Measurements from ENCODE around the gene TLE1. TPM values are rescaled to one million over a fixed set of nuclear protein-coding genes. Genes with fewer than 3 reads are reported as not detected.
"Not testable (repeated sequence)": the region's sequence is repeated elsewhere in the genome, so short reads cannot be mapped to it uniquely, and the experiment has no call there.

The TLE1 gene
- total RNA-seq, 2 experiments from 2014 or later, result 0.50 to 0.68 TPM

DNA sequence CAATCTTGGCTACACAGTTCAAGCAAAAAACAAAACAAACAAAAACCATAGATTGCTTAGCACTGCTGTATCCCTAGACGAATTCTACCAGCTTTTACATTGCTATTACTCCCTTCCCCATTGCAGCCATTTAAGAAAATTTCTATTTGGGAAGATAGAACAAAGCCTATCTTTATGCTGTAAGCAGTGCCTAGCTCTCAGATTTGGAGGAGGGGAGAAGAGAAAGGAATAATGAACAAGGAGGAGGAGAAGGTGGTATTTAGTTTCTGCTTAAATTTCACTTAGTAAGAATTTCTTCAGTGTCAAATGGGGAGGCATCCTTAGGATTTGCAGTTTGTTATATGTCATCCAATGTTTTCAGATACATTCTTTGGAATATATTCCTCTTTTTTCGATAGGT, 16.2 kb upstream of the TLE1 start:
- Mint-ChIP-seq H3K27me3 (ENCODE audit: low read depth) (no peaks in the 10 kb centered on the region), H3K4me3 (no peak overlapping the region), H3K9me3 (ENCODE audit: insufficient read depth) (no peaks in the 10 kb centered on the region), H3K36me3 (ENCODE audit: low read depth) (no peaks in the 10 kb centered on the region), H3K27ac (no peak overlapping the region), H3K4me1 (ENCODE audit: low read depth) (no peaks in the 10 kb centered on the region)
- no peak for DNase-seq
- CTCF ChIA-PET, result interaction anchor here (0.7 kb wide), 1 partner anchor 260 kb away, joined by 4 read pairs; no protein-coding TSS in a partner anchor
- ATAC-seq, result no peak
- POLR2A ChIA-PET, result interaction anchor here (0.6 kb wide), 1 partner anchor 23 kb away, joined by 3 read pairs; no protein-coding TSS in a partner anchor

DNA sequence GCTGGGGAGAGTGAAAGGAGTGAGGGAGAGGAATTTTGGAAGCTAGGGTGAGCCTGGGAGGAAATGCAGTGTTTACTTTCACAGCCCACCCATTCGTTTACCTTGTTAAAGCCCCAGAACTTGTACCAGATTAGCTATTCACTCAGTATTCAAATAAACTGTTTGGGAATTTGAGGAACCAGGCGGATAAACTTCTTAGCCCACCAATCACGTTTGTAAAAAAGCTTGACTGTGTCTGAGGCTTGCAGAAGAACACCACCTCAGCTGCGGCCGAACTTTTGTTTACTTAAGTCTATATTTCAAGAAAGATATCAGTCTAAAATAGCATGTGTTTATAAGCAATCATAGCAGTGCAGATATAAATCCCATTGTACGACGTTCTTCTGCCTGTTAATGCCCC, 5.2 kb upstream of the TLE1 start:
- H3K36me3 Mint-ChIP-seq (ENCODE audit: low read depth), result peaks cover 4% of the 10 kb centered on the region
- ATAC-seq (no peak), DNase-seq (no peak)
- H3K27ac Mint-ChIP-seq, result no peak overlapping the region
- H3K9me3 Mint-ChIP-seq (ENCODE audit: insufficient read depth), result no peaks in the 10 kb centered on the region
- H3K4me3 Mint-ChIP-seq, result no peak overlapping the region
- ChIA-PET CTCF (no interaction called here), POLR2A (no interaction called here)
- H3K4me1 Mint-ChIP-seq (ENCODE audit: low read depth), result peaks cover 5% of the 10 kb centered on the region
- peaks cover 17% of the 10 kb centered on the region for H3K27me3 Mint-ChIP-seq (ENCODE audit: low read depth)

DNA sequence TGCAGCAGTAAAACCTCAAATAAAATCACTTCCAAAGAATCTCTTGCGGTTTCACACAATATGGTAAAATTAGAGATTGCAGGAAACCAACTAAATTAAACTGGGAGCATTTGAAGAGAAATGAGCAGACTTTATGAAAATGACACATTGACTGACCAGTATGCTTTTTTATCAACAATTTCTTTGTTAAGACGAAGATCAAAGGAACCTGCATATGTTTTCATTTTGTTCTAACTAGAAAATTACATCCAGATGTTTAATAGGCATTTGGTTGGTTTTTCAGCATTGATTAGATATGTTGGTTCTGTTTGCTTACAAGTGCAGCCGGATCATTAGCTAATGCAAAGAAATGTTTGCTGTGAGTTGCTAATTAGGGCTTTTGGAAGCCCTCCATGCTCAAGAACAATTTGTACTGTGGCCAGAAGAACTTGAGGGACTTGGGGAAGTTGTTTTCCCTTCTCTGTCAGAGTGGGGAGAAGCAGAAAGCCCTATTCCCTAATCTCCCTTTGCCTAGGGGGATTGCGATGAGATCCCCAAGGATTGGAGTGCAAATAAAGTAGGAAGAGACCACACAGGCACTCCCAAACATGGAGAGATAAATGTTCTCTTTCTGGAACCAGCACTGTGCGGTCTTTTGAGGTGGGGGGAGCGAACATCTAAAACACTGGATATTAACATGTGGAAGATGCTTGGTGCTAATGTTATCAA, 4.5 kb upstream of the TLE1 start:
- ATAC-seq, result no peak
- no peak for DNase-seq
- no peak overlapping the region for H3K4me3 Mint-ChIP-seq
- H3K36me3 Mint-ChIP-seq (ENCODE audit: low read depth), result peaks cover 4% of the 10 kb centered on the region
- peaks cover 19% of the 10 kb centered on the region for H3K27me3 Mint-ChIP-seq (ENCODE audit: low read depth)
- no peak overlapping the region for H3K27ac Mint-ChIP-seq
- H3K4me1 Mint-ChIP-seq (ENCODE audit: low read depth), result peaks cover 7% of the 10 kb centered on the region
- ChIA-PET POLR2A (no interaction called here), CTCF (no interaction called here)
- no peaks in the 10 kb centered on the region for H3K9me3 Mint-ChIP-seq (ENCODE audit: insufficient read depth)

DNA sequence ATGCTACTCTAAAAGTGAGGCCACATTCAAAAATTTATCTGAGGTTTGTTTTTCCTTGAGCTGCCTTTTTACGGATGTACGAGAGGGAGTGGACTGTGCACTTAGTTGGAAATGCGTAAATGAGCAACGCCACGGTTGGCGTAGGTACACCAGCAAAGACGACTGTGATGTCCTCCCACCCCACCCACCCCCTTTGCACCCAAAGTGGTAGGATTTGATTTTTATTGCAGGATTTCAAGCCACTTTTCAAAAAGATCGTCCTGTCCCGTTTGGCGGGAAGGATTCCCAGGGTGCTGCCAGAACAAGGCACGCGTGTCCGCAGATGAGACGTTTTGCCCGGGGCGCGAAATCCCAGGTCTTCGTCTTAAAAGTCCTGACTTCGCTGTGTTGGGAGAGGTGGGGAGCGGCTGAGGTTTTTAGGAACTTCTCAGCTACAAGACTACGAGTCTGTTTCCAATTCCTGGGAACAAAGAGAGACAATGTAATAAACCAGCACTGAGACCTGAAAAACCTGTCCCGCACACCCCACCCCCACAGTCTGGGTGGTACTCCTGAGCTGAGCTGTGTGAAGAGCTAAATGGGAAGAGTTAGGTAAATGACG, 1.0 kb upstream of the TLE1 start:
- peak overlapping the region; percentile 80 for H3K4me3 Mint-ChIP-seq
- ATAC-seq (no peak), DNase-seq (no peak)
- ChIA-PET CTCF (no interaction called here), POLR2A (no interaction called here)
- H3K9me3 Mint-ChIP-seq (ENCODE audit: insufficient read depth), result no peaks in the 10 kb centered on the region
- no peak overlapping the region for H3K27ac Mint-ChIP-seq
- peaks cover 22% of the 10 kb centered on the region for H3K4me1 Mint-ChIP-seq (ENCODE audit: low read depth)
- peaks cover 4% of the 10 kb centered on the region for H3K36me3 Mint-ChIP-seq (ENCODE audit: low read depth)
- H3K27me3 Mint-ChIP-seq (ENCODE audit: low read depth), result peaks cover 25% of the 10 kb centered on the region

DNA sequence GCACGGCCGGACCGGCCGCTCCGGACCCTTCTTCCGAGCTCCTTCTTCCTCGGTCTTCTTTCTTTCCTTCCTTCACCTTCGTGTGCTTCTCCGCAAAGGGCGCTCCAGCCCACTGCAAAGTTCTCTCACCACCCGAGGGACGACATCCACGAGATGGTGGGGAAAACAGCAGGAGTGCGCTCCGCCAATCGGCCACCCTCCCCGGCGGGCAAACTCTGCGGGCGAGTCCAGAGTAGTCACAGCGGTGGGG, 329 bp downstream of the TLE1 start:
- DNase-seq, result not testable (repeated sequence)
- Mint-ChIP-seq H3K4me3 (peak overlapping the region; percentile 71), H3K27ac (peak overlapping the region; percentile 75)

DNA sequence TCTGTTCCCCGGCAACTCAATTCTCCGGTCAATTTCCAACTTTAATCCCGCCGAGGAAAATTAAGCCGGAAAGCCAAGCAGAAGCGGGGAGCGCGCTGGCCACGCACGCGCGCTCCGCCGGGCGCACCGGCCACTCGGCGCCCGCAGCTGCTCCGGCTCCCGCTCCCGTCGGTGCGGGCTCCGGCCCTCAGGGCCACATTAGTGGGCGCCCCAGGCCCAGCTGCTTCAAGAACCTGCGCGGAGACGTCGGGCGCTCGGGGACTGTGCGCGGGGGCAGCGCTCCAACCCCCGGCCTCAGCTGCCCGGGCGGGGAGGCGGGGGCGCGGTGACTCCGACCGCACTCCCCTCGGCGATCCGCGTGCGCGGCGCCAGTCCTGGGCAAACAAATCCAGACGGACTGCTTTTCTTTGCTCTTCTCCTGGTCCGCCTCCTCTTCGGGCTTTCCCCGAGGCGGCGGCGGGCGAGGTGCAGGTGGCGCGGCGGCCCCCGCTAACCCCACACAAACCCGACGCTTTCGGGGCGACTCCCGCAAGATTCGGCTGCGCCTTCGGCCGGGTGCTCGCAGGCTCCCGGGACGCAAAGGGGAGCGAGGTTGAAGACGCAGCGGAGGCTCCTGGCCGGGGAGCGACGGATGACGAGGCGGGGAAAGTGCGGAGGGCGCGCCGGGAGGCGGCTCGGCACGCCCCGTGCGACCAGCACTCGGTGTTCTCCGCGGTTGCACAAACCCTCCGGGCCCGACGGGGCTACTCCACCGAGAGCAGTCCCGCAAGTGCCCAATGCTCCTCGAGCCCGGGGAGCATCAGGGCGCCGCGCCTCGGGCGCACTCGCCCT, 870 bp downstream of the TLE1 start:
- POLR2A ChIA-PET; H3K36me3 Mint-ChIP-seq (ENCODE audit: low read depth); H3K27ac Mint-ChIP-seq; CTCF ChIA-PET; H3K4me3 Mint-ChIP-seq; H3K9me3 Mint-ChIP-seq (ENCODE audit: insufficient read depth): not testable (repeated sequence)
- peaks cover 22% of the 10 kb centered on the region for H3K4me1 Mint-ChIP-seq (ENCODE audit: low read depth)
- H3K27me3 Mint-ChIP-seq (ENCODE audit: low read depth), result peaks cover 23% of the 10 kb centered on the region
- DNase-seq, result peak; percentile 33
- peak; percentile 29 for ATAC-seq

More for the DNA sequence above, 329 bp downstream of the TLE1 start:
- H3K9me3 Mint-ChIP-seq (ENCODE audit: insufficient read depth); POLR2A ChIA-PET; H3K36me3 Mint-ChIP-seq (ENCODE audit: low read depth); ATAC-seq; CTCF ChIA-PET: not testable (repeated sequence)
- peaks cover 23% of the 10 kb centered on the region for H3K27me3 Mint-ChIP-seq (ENCODE audit: low read depth)
- H3K4me1 Mint-ChIP-seq (ENCODE audit: low read depth), result peaks cover 22% of the 10 kb centered on the region

DNA sequence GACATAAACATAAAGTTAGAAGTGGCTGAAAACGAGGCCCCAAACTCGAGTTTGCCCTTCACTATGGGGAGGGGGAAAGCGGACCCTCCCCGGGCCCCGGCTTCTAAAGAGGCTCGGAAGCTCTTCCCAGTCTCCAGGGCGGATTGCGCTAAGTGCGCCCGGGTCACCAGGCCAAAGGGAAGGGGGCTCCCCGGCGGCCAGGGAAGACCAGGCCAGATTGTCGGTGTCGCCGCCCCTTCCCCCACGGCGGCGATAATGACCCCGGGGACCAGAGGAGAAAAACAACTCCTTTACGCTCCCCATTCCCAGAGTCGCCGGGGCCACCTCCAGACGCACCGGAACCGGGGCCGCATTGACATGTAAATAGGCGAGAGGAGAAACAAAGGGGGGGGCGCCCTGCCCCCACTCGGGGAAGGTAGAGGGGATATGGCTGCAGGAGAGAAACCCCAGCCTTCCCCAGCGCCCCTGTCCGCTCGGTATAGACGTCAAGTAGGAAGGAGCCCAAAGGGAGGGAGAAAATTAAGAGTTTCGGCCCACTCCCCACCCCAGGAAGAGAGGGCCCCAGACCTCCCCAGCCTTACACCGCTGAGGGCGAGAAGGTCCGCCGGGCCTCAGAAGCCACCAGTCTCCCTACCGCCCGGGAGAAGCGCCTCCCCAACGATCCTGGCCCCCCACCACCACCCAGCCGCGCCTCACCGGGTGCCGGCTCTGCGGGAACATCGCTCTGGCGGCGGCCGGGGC, 1.7 kb downstream of the TLE1 start:
- Mint-ChIP-seq H3K4me1 (ENCODE audit: low read depth) (peaks cover 25% of the 10 kb centered on the region), H3K27ac (no peak overlapping the region), H3K36me3 (ENCODE audit: low read depth) (peaks cover 4% of the 10 kb centered on the region), H3K27me3 (ENCODE audit: low read depth) (peaks cover 25% of the 10 kb centered on the region), H3K4me3 (peak overlapping the region; percentile 54), H3K9me3 (ENCODE audit: insufficient read depth) (no peaks in the 10 kb centered on the region)
- ATAC-seq (no peak), DNase-seq (no peak)
- CTCF ChIA-PET, result no interaction called here
- POLR2A ChIA-PET, result no interaction called here

DNA sequence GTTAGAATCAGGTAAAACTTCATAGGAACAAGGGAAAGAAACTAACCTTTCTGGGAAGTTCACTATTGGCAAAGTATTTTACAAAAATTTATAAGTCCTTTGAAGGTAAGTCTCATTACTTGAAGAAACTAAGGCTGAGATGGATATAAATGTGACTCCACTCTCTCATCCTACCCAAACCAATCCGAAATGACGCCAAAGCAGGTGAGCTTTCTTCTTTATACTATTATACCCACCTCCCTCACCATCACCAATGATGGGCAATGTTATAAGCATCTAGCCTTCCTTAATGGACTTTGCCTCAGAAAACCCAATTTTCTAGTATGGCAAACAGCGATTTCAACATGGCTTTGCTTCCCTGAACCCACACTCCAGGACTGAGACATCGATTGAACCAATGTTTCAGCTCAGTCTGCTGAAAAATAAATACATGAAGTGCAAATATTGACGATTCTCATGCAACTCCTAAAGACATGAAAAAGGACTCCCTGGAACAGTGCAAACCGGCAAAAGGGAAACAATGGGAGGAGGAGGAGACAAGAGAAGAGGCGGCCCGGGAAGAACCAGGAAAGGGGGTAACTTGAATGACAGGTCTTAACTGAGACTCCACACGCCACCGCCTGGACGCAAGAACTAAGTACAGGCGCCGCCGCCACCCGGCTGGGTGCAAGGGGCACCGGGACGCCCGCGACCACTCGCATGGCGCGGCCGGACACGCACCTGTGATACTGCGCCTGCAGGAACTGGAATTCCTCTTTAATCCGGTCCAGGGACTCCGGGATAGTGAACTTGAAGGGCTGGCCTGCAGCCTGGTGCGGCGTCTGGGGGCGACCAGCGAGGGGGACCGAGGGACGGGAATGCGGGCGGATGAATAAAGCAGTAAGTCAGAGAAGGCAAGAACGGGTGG, 2.5 kb downstream of the TLE1 start:
- Mint-ChIP-seq H3K9me3 (ENCODE audit: insufficient read depth) (no peaks in the 10 kb centered on the region), H3K4me3 (peak overlapping the region; percentile 54), H3K27ac (no peak overlapping the region), H3K27me3 (ENCODE audit: low read depth) (peaks cover 28% of the 10 kb centered on the region), H3K36me3 (ENCODE audit: low read depth) (peaks cover 4% of the 10 kb centered on the region), H3K4me1 (ENCODE audit: low read depth) (peaks cover 29% of the 10 kb centered on the region)
- ATAC-seq, result no peak
- CTCF ChIA-PET, result interaction anchor here (1.0 to 1.4 kb wide), 2 partner anchors 29 to 164 kb away, joined by 3 to 4 read pairs; no protein-coding TSS in a partner anchor
- peak; percentile 37 for DNase-seq
- POLR2A ChIA-PET, result no interaction called here

DNA sequence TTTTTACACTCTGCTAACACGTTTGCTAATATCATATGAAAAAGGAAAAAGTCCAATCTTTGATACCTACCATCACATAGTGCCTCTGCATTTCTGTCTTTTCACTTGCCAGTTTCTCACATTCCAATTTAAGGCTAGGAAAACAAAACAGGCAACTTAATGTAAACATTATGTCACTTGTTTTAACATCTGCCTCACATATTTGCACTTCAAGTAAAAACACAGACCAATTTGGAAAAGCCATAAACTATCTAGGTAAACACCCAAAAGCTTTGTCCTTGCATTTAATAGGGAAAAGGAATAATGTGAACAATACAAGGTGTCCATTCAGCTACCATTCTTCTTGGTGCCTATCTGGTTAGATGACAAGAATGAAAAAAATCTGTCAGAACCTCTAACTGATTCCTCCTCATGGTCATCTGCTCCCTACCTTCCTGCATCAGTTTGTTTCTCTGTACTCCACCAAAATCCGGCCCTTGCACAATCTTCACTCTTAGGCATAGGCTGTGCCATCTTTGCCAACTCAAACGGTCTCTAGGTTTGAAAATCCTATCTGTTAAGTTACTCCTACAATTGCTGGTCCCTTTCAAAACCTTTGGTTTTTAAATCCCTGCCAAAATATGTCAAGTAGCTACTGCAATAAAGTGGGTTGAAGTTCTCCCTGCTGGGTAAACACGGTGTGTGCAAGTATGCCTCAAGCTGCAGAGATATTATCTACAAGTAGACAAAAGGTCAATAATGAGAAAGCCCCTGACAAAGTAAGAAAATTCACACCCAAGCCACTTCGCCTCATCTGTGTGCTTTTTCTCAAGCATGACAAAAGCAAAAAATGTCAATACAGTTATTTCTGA, 3.4 kb downstream of the TLE1 start:
- ATAC-seq (no peak), DNase-seq (no peak)
- H3K9me3 Mint-ChIP-seq (ENCODE audit: insufficient read depth), result no peaks in the 10 kb centered on the region
- ChIA-PET POLR2A (no interaction called here), CTCF (interaction anchor here (1.0 to 1.4 kb wide), 2 partner anchors 28 to 163 kb away, joined by 3 to 4 read pairs; no protein-coding TSS in a partner anchor)
- peaks cover 4% of the 10 kb centered on the region for H3K36me3 Mint-ChIP-seq (ENCODE audit: low read depth)
- H3K27me3 Mint-ChIP-seq (ENCODE audit: low read depth), result peaks cover 31% of the 10 kb centered on the region
- no peak overlapping the region for H3K27ac Mint-ChIP-seq
- peaks cover 29% of the 10 kb centered on the region for H3K4me1 Mint-ChIP-seq (ENCODE audit: low read depth)
- H3K4me3 Mint-ChIP-seq, result no peak overlapping the region

DNA sequence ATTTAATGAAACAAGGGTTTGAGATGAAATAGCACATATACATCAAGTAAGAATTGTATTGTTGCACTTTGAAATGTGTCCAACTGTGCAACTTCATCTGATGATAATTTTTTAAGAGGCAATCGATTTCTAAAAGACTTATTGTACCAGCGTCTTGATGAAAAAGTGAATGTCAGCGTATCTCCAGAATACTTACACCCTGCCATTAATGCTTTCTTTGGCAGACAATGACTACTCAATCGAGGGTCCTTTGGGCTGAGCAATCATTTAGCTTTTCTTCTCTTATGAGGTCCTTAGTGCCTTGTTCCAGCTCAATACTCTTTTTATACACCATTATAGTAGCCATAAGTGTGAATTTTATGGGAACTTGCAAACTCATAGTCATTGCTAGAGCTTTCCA, 4.7 kb downstream of the TLE1 start:
- Mint-ChIP-seq H3K27ac (no peak overlapping the region), H3K27me3 (ENCODE audit: low read depth) (peaks cover 19% of the 10 kb centered on the region), H3K9me3 (ENCODE audit: insufficient read depth) (no peaks in the 10 kb centered on the region), H3K4me3 (no peak overlapping the region), H3K36me3 (ENCODE audit: low read depth) (no peaks in the 10 kb centered on the region), H3K4me1 (ENCODE audit: low read depth) (peaks cover 23% of the 10 kb centered on the region)
- ChIA-PET CTCF (no interaction called here), POLR2A (no interaction called here)
- DNase-seq (no peak), ATAC-seq (no peak)

Data from activated CD8-positive, alpha-beta T cell treated with anti-CD3 and anti-CD28 coated beads, Interleukin-2, amount 10 ng/mL, durations not matched to agents 7 days and 5 days (primary cell).